ENCODE measurements around the gene ASTN2. TPM values are rescaled to one million over a fixed set of nuclear protein-coding genes. Genes with fewer than 3 reads are reported as not detected.

ASTN2 gene
- total and polyA plus RNA-seq, 7 donors = 0.60 to 7.5 (median 2.2) TPM

DNA sequence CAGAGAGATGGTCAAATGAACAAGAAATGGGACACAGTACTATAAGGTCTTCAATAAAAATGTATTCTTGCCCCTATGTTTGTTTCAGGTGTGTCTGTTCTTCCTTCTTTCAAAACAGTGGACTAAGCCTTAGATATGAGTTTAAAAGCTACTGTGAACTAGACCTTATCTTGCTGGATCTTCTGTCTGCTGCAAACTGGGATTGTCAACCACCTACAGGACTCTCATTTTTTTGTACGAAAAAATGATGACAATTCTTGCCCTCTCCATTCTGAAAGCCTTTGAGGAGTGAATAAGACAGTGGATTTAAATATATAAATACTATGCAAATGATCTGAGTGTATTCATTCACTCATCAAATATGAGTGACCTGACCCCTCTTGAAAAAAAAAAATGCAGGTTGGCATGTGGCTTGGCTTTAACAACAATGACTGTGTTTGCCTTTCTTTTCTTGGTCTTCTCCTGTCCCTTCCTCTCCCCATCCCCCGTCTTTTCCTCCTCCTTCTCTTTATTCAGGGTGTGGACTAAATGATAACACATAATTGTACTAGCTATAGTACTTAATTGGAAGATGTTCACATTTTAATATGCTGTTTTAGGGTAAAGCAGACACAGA lies 963.2 kb downstream of the ASTN2 start:
- Histone ChIP-seq H3K4me1 (peaks cover 0 to 35% (median 9%) of the 10 kb centered on the region in 4 donors), H3K27me3 (no peaks in the 10 kb centered on the region), H3K27ac (peak overlapping the region in 2 of 4 donors; percentile 51), H3K9me3 (peaks cover 0 to 2% (median 0%) of the 10 kb centered on the region in 4 donors), H3K36me3 (no peaks in the 10 kb centered on the region), H3K4me3 (no peak overlapping the region)
- intact Hi-C loops (cut with DNase I) = no loop called here
- DNase-seq = no peak
- TF ChIP-seq, protein P1, sequence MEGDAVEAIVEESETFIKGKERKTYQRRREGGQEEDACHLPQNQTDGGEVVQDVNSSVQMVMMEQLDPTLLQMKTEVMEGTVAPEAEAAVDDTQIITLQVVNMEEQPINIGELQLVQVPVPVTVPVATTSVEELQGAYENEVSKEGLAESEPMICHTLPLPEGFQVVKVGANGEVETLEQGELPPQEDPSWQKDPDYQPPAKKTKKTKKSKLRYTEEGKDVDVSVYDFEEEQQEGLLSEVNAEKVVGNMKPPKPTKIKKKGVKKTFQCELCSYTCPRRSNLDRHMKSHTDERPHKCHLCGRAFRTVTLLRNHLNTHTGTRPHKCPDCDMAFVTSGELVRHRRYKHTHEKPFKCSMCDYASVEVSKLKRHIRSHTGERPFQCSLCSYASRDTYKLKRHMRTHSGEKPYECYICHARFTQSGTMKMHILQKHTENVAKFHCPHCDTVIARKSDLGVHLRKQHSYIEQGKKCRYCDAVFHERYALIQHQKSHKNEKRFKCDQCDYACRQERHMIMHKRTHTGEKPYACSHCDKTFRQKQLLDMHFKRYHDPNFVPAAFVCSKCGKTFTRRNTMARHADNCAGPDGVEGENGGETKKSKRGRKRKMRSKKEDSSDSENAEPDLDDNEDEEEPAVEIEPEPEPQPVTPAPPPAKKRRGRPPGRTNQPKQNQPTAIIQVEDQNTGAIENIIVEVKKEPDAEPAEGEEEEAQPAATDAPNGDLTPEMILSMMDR (IDR thresholded peaks at IDR 0.05) = no peak
- TF ChIP-seq EP300 (IDR thresholded peaks at IDR 0.05) (no peak), POLR2AphosphoS5 (IDR thresholded peaks at IDR 0.05) (no peak), POLR2A (IDR thresholded peaks at IDR 0.05) (no peak)
- WGBS, 2 donors = 85 to 86% methylated on average over 2 of the region's 2 CpGs

DNA sequence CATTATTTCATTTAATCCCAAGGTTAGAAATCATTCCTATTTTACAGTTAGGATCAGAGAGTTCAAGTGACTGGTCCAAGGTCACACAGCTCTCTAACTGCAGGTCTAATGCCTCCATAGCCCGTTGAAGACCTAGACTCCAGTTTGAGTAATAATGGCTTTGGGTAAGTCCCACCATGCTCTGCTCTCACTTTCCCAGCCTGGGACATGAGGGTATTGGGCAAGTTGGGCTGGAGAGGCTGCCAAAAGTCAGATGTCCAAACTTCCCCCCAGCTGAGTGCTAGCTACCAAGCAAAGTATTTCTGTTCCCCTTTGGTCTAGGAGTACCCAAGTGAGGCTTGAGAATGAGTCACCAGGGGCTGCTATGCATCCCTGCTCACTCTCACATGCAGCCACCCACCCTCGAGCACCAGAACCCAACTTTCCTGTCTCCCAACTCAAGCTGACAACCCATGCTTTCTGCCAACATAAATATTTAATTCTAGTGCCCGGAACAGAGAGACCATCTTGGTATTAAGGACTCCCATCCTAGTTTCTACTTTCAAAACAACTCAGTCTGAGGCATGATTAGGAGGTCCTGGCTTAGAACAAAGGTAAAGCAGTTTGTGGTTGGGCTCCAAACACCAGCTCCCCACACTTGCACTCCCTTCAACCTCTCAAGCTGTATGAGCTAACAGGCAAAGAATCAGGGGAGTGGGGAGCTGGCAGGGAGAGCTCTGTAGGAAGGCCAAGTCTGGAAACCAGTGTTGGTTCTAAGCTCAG lies 964.3 kb downstream of the ASTN2 start:
- intact Hi-C loops (cut with DNase I) = no loop called here
- Histone ChIP-seq H3K4me1 (peaks cover 0 to 35% (median 9%) of the 10 kb centered on the region in 4 donors), H3K27me3 (no peaks in the 10 kb centered on the region), H3K36me3 (no peaks in the 10 kb centered on the region), H3K27ac (peak overlapping the region in 2 of 4 donors; percentile 51), H3K9me3 (no peaks in the 10 kb centered on the region), H3K4me3 (no peak overlapping the region)
- no peak for DNase-seq
- TF ChIP-seq POLR2A (IDR thresholded peaks at IDR 0.05) = no peak
- peak in 1 of 4 donors; percentile 17 for TF ChIP-seq POLR2AphosphoS5 (IDR thresholded peaks at IDR 0.05)
- TF ChIP-seq, protein P1 (IDR thresholded peaks at IDR 0.05) = no peak
- no peak for TF ChIP-seq EP300 (IDR thresholded peaks at IDR 0.05)
- 65 to 82% methylated on average over 3 of the region's 3 CpGs for WGBS, 2 donors

DNA sequence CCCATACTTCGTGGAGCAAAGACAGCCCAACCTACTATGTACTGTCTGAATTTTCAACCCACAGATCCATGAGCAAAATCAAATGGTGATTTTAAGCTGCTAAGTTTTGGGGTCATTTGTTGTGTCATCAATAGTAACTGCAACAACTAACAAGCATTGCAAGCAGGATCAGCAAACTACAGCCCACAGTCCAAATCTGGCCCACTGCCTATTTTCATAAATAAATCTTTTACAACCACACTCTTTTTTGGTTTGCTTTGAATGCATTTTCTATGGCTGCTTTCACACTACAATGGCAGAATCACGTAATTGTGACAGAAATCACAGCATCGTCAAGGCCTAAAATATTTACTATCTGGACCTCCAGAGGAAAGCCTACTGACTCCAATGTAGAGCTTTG lies 964.9 kb downstream of the ASTN2 start:
- H3K27ac ChIP-seq = peak overlapping the region in 2 of 4 donors; percentile 51
- H3K27me3 ChIP-seq = no peaks in the 10 kb centered on the region
- no peaks in the 10 kb centered on the region for H3K9me3 ChIP-seq
- no peak overlapping the region for H3K4me3 ChIP-seq
- 86 to 88% methylated on average over 3 of the region's 3 CpGs for WGBS, 2 donors
- peaks cover 0 to 35% (median 9%) of the 10 kb centered on the region in 4 donors for H3K4me1 ChIP-seq
- no peak for DNase-seq
- intact Hi-C loops (cut with DNase I) = no loop called here
- H3K36me3 ChIP-seq = no peaks in the 10 kb centered on the region
- TF ChIP-seq POLR2AphosphoS5 (IDR thresholded peaks at IDR 0.05) = no peak
- no peak for TF ChIP-seq POLR2A (IDR thresholded peaks at IDR 0.05)
- TF ChIP-seq, protein P1 (IDR thresholded peaks at IDR 0.05) = no peak
- TF ChIP-seq EP300 (IDR thresholded peaks at IDR 0.05) = no peak

DNA sequence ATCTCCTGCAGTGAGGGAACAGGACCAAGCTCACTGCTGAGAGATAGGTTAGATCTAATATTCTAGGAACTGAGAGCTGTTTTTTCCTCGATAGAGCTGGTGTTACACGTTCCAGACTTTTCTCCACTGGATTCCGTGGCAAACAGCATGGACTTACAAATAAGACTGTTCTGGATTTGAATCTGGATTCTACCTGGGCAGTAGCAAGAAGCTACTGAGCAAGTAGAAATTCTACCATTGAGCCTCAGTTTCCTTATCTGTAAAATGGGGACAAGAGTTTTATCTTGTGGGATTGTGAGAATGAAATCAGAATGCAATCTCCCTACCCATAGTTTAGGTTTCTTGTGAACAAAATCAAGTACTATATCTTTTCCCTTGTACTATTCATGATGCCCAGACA lies 966.4 kb downstream of the ASTN2 start:
- Histone ChIP-seq H3K4me1 (peaks cover 0 to 35% (median 9%) of the 10 kb centered on the region in 4 donors), H3K9me3 (no peaks in the 10 kb centered on the region), H3K36me3 (no peaks in the 10 kb centered on the region), H3K4me3 (no peak overlapping the region), H3K27me3 (no peaks in the 10 kb centered on the region), H3K27ac (peak overlapping the region in 2 of 4 donors; percentile 18 to 43)
- no peak for DNase-seq
- 53 to 90% methylated on average over 3 of the region's 3 CpGs for WGBS, 2 donors
- no peak for TF ChIP-seq POLR2A (IDR thresholded peaks at IDR 0.05)
- TF ChIP-seq POLR2AphosphoS5 (IDR thresholded peaks at IDR 0.05) = no peak
- TF ChIP-seq, protein P1 (IDR thresholded peaks at IDR 0.05) = no peak
- TF ChIP-seq EP300 (IDR thresholded peaks at IDR 0.05) = no peak
- intact Hi-C loops (cut with DNase I) = no loop called here

Data from sigmoid colon (tissue), 7 donors.